Ecto neural progenitor cell (in vitro differentiated cells): ENCODE measurements around the gene RELA.
"Not testable (repeated sequence)": the region's sequence is repeated elsewhere in the genome, so short reads cannot be mapped to it uniquely, and the experiment has no call there.

Experiments
- DNase-seq: peaks from one replicate; pipeline ENCODE4 v3.0.0-alpha.2; 2018; ENCODE audit warnings: low spot score

RELA gene

DNA sequence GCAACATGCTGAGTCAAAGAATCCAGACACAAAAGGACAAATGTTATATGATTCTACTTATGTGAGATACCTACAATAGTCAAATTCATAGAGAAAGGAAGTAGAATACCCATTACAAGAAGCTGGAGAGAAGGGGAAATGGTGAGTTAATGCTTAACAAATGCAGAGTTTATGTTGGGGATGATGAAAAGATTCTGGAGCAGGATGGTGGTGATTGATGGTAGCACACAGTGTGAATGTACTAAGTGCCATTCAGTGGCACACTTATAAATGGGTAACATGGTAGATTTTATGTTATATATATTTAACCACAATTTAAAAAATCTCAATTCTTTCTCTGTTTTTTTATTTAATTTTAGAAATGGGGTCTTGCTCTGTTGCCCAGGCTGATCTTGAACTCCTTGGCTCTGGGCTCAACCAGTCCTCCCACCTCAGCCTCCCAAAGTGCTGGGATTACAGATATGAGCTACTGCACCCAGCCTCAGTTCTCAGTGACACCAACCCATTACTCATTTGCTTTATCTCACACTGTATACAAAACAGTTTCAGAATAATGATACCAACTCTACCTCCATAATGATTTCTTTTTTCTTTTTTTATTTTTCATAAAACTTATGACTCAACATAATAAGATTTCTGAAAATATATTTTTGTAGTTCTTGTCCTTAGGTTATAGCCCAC lies 9.6 kb upstream of the RELA start:
- no peak for DNase-seq

DNA sequence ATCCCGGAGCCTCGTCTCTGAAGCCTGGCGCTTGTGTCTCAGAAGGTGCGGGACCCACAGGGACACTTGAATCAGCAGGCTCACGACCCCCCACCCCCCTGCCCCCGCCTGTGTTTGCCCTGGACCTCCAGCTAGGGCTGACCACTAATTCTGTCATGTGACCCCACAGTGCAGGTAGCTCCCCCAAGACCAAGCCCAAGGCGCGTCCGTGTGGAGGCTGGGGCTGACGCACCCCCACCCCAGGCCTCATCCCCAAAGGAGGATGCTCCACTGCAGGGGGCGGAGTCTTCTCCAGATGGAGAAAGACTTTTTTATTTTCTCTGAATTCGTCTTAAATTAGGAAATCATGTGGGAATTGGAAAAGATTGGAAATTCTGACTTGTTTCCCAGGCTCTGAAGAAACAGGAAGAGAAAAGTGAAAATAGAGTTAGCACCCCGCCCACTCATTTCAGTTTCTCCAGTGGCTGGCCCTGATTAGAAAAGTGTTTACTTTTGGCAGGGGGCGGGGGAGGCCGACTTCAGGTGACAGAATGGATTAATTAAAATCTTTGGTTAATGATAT lies 1.0 kb upstream of the RELA start:
- no peak for DNase-seq

DNA sequence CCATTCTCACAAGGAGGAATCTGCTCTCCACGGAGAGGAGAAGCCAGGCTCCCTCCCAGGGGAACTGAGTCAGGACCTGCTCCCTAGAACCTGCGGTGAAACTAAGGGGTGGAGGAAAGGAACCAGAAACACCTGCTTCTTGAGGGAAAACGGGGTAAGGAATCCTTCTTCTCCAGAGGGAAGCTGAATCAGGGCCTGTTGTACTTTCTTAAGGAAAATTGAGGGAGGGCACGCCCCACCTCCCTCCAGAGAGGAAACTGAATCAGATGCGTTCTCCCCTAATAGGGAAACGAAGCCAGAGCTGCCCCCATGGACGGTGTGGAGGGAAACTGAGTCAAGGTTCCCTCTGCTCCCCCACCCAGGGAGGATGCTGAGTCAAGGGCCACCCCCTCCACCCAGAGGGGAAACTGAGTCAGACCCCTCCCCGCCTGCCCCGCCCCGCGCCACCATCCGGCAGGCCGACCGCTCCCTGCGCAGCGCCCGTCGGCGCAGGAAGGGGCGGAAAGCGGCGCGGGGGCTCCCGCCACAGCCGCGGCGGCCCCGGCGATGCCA lies 393 bp downstream of the RELA start:
- DNase-seq: no peak

DNA sequence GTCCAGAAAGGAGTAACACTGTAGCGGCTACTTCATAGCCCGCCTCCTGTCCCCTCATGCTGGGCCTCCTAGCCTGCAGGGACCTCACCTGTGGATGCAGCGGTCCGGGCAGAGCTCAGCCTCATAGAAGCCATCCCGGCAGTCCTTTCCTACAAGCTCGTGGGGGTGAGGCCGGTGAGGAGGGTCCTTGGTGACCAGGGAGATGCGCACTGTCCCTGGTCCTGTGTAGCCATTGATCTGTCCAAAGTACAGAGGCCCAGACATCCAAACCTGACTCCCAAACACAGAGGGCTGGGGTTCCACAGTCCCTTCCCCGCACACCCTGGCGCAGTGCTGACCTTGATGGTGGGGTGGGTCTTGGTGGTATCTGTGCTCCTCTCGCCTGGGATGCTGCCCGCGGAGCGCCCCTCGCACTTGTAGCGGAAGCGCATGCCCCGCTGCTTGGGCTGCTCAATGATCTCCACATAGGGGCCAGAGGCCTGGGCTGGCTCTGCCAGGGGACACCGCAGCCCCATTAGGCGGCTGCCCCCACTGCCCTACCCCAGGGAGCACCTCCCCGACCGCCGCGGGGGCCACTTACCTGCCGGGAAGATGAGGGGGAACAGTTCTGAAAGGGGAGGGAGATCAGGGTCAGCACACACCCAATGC lies 993 bp downstream of the RELA start:
- no peak for DNase-seq

DNA sequence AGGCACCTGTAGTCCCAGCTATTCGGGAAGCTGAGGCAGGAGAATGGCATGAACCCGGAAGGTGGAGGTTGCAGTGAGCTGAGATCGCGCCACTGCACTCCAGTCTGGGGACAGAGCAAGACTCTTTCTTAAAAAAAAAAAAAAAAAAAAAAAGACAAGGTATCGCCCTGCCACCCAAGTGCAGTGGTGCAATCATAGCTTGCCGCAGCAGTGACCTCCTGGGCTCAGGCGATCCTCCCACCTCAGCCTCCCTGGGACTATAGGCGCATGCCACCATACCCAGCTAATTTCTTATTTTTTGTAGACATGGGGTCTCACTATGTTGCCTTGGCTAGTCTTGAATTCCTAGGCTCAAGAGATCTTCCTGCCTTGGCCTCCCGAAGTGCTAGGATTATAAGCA lies 1.8 kb downstream of the RELA start:
- not testable (repeated sequence) for DNase-seq

DNA sequence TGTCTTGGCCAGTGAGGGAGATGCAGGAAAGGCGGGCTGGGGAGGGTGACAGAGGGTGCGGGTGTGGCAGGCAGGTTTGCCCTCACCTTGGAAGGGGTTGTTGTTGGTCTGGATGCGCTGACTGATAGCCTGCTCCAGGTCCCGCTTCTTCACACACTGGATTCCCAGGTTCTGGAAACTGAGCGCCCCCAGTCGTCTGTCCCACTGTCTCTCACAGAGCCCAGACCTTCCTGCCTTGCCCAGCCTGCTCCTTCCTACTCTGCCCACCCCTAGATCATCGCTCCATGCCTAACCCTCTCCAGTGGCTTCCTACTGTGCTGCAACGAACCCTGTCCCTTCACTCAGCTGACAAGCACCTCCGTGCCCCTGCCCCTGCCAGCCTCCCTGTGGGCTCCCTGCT lies 2.7 kb downstream of the RELA start:
- no peak for DNase-seq

DNA sequence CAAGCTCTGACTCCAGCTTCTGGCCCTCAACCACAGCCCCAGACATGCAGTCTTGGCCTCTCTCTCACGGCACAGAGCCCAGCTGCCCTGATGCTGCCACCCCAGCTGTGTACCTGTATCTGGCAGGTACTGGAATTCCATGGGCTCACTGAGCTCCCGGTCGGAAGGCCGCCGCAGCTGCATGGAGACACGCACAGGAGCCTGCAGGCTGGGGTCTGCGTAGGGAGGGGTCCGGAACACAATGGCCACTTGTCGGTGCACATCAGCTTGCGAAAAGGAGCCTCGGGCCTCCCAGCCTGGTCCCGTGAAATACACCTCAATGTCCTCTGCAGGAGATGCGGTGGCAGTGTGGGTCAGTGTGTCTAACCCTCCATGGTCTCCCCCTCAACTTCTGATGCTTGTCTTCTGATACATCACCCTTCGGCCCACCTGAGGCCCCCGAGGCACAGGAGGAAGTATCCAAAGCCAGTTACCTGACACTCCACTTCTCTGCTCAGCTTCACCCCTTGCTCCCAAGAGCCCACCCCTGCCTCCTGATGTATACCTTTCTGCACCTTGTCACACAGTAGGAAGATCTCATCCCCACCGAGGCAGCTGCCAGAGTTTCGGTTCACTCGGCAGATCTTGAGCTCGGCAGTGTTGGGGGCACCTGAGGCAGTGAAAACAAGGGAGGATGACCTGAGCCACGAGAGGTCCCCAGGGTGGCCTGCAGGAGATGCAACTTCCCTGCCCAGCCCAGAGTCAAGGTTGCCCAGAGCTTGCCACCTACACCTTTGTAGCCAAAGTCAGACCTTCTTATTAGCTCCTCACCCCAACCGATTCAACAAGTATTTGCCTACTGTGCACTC lies 4.3 kb downstream of the RELA start:
- DNase-seq: no peak

DNA sequence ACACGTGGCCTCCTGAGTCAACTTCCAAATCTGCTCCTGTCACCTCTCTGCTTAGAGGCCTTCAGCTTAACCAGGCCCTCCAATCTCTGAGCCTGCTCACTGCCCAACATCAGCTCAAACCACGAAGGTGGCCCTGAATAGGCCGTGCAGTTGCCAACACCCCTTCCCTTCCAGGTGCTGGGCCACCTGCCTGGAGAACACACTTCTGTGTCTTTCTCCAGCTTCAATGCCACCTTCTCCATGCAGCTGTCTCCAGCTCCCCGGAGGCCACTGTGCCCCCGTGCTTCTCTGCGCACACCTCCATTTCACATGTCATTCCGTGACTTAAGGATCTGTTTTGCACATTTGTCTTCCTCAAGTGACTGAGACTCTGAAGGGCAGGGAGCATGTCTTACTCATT lies 5.3 kb downstream of the RELA start:
- no peak for DNase-seq

DNA sequence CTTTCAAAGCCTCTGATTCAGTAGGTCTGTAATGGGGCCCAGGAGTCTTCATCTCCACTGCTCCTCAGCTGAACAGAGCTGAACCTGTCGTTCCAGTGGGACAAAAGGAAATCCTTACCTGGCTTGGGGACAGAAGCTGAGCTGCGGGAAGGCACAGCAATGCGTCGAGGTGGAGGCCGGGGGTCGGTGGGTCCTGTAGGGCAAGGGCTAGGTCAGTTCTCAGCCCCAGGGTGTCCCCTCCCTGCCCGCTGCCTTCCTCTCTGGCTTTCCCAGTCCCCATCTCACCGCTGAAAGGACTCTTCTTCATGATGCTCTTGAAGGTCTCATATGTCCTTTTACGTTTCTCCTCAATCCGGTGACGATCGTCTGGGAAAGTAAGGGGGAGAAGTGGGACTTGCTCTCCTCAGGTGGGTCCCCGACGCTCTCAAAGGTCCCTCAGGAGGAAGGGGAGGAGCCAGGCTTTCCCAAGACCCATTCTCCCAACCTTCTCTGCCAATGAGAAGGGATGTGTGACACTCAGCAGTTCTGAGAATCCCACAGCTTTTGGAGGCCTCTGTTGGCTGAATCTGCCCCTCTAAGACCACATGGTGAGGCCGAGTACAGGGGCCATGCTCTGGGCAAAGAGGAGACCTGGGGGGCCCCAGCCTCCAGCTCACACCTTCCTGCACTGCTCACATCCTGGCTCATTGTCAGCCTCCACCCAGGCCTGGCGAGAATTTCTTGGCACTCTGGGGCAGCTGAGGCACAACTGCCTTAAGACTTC lies 7.0 kb downstream of the RELA start:
- no peak for DNase-seq

DNA sequence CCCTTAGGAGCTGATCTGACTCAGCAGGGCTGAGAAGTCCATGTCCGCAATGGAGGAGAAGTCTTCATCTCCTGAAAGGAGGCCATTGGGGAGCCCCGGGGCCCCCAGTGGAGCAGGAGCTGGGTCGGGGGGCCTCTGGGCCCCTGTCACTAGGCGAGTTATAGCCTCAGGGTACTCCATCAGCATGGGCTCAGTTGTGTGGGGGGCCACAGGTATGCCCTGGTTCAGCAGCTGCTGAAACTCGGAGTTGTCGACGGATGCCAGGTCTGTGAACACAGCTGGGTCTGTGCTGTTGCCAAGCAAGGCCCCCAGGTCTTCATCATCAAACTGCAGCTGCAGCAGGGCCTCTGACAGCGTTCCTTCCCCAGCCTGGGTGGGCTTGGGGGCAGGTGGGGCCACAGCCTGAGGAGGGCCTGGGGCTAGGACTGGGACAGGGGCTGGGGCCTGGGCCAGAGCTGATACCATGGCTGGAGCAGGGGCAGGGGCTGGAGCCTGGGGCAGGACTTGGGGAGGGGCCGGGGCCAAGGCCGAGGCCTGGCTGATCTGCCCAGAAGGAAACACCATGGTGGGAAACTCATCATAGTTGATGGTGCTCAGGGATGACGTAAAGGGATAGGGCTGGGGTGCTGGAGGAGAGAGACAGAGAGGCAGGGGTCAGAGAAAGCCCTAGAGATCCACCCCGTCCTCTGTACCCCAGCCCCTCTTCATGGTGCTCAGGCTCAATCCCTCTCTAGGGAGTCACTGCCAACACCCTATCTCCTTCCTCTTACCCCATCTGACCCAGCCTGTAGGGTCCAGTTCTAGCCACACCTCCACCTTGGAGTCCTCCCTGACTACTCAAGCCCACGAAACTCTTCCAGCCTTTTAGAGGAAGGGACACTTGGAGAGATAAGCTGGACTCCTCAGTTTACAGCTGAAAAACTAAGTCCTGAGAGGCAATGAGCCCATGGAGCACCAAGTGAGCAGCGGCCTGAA lies 8.1 kb downstream of the RELA start:
- DNase-seq: no peak

DNA sequence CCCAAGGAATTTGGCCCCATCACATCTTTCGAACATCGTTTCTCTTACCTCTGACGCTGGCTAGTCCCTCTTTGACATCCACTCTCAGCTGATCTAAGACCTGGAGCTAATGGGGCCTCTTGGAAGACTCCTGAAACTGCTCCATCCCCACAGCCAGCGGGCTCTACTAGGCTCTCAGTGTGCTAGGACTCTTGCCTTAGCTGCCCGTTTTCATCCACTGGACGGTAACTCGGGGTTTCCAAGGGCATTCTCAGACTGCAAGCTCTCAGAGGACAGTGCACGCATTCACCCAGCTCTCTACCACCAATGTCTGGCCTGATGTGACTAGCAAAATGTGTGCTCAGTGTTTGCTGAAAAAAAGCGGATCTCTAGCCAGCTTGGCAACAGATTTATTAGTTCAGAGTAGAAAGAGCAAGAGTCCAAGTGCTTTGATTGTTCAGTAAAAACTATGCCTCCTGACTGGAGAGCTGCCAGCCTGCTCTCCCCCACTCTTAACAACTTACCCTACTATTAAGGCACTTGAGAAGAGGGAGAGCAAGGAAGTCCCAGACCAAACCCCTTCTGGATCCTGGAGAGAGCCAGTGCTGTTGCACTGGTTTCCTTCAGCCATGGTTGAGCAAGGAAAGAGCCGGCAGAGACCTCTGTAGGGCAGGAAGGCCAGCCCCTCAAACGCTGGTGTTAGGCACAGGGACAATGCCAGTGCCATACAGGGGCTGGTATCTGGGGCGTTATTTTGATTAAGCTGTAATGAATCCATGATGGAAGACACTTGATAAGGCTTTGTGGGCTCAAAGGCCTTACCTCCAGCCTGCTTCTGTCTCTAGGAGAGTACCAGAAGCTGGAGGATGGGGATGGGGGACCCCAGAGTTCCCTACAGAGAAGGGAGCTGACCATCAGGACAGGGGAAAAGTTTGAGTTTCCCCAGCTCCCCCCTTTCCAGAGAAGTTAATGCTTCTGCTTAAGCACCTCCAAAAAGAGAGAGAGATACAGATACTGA lies 9.2 kb downstream of the RELA start:
- DNase-seq: no peak

DNA sequence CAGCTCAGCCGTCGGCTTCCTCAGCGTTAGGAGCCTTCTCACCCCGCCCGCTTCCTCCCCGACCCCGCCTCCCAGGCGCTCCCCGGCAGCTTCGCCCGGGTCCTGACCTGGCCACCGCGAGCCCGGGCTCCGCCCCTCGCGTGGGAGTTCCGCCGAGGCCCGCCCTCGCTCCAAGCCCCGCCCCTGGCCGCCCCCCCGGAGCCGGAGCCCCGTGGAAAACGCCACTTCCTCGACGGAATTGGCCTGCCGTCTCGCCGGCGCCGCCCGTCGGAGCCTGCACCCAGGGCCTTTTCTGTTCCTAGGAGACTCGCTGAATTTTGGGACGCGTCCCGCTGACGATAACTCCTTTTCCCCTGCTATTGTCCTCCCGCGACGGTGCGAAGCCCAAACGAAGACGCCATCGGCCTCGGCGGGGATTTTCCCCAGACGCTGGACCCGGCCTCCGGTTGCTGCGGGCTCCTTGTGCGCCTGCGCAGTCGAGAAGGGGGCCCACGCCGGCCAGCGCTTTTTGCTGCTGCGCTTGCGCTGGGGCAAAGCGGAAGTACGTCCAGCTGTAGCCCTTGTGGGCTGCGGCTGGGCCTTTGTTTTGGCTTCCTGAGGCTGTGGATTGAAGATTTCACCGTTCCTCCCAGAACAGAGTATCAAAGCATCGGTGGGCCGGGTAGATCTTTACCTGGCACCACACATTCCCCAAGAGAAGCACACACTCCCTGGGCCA lies 10.0 kb downstream of the RELA start:
- DNase-seq: peak; percentile 95

DNA sequence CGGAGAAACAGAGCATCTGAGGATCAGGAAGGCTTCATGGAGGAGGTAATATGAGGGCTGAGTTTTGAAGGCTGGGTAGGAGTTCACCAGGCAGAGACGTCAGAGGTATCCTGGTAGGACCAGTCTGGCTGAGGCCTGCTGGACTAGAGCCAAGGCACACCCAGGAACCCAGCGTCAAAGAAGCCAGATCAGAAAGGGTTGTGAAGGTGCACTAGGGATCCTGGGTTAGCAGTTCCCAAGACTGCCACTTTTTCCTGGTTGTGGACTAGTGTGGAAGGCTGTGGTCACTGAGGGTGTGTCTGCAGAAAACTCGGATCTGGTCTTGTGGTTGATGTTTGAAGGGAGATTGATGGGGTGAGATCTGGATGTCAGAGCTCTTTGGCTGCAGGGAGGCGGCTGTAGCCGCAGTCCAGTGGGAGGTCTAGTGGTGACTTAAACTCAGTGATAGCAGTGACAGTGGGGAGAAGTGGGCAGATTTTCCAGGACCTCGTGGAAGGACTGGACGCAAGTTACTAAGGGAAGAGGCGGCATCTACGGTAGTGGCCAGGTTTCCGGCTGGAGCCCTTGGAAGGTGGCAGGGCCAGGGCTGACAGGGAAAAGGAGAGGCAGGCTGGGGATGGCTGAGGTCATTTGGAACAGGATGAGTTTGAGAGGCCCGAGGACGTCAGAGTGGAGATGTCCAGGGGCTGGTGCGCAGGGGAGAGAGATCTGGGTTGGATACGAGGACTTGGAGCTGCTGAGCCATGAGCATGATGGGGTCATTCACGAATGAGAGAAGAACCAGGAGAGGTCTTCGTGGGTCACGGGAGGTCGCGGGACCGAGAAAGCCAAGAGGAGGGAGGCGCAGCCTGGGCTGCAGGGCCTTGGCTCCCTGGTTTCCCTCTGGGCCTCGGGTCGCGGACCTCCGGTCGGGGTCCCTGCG lies 10.9 kb downstream of the RELA start:
- no peak for DNase-seq

DNA sequence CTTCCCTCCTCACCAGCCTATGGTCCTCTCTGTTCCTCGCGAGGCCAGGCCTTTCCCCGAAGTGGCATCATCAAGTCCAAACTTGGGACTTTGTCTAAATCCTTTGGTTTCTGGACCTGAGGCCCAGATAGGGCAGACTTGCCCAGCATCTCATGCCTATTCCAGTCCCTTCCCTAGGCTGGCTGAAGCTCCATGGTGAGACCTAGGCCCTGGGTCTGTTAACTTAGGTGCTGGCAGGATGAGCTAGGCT lies 11.5 kb downstream of the RELA start:
- no peak for DNase-seq

DNA sequence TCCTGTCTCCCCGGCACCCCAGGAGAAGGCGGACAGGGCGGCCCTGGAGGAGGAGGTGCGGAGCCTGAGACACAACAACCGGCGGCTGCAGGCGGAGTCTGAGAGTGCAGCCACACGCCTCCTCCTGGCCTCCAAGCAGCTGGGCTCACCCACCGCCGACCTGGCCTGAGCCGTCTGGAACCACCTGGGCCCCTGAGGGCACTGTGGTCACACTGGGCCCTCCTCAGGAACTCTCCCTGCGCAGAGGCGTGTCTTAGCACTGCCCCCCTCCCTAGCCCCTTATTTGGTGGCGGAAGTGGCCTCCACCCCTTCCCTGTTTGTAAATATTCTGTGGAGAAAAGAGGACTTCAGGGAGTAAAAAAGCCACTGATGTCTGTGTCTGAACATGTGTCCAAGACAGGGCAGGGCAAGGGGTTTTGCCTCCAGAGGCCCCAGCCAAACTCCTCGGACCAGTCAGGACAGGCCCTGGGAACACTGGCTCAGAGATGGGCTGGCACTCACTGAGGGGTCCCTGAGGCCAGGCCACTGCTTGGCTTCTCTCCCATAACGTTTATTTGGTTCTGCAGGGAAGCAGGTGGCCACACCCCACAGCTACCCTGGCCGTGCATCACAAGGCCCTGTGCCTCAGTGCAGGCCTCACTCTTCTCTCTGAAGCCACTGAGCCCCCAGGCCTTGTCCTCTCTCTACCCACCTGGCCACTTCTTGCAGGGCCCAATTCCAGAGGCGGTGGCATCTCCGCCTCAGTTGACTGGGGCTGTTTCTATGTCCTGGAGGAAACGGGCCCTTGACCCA lies 12.0 kb downstream of the RELA start:
- DNase-seq: no peak

DNA sequence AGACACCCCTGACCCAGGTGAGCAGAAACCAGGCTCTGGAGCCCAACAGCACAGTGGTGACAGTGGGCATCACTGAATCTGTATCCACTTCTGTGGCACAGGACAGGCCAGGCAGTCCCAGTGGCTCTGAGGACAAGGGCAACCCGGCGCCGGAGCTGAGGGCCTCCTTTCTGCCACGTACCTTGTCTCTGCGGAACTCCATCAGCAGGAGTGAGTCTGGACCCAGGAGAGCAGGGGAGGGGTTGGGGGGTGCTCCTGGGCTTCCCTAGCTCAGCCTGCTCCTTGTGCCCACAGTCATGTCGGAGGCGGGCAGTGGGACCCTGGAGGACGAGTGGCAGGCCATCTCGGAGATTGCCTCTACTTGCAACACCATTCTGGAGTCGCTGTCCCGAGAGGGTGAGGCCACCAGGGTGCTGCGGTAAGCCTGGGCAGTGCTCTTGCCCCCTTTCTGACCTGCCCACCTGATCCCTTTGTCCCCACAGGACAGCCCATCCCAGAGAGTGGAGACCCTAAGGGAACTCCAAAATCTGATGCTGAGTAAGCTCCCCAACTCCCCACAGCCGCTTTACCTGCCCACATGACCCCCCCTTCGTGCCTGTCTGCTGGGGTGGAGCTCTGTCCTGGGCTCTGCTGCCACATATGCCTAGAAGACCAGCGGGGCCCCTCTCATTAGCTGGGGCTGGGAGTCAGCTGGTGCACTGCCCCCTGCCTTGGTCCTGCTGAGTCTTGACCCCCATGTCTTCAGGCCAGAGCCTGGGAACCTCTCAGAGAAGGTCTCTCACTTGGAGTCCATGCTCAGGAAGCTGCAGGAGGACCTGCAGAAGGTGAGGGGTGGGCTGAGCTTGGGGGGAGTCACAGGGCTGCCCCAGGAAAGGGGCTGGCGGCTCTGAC lies 12.8 kb downstream of the RELA start:
- no peak for DNase-seq
